H1 (cell line): ENCODE measurements around the gene REPS1. TPM values are rescaled to one million over a fixed set of nuclear protein-coding genes. Genes with fewer than 3 reads are reported as not detected.

ENCODE experiments used
- CTCF ChIA-PET: fragments of 300-600 bp; sonication (Branson Sonifier 250); formaldehyde crosslinking; loops from one replicate; lab custom pipeline; 2021; ENCODE audit not compliant: partially characterized antibody; lab: Charles Lee
- POLR2A ChIA-PET: fragments of 300-600 bp; sonication (Branson Sonifier 250); formaldehyde crosslinking; loops from one replicate; lab custom pipeline; 2021; ENCODE audit warnings: inconsistent platforms; ENCODE audit not compliant: partially characterized antibody; lab: Charles Lee
- DNase-seq, 2 experiments: peaks; one replicate each; pipeline versions ENCODE4 v3.0.0 to v3.0.0-alpha.2; 2010 to 2022; ENCODE audit warnings: low spot score in 2 of 2, low read depth in 1 of 2, mixed read lengths in 1 of 2
- FAIRE-seq: peaks from 2 replicates; lab custom pipeline; 2011; peaks lifted over from hg19 to GRCh38; lab: Jason Lieb, UNC
- H2AFZ ChIP-seq: 2 replicates; pipeline ENCODE4 v1.8.1; 2012; ENCODE audit warnings: low read length, inconsistent platforms
- H2AK5ac ChIP-seq: 2 replicates; pipeline ENCODE4 v1.6.1; 2013; ENCODE audit warnings: low read depth, low read length
- H2BK120ac ChIP-seq: replicated peaks from 2 replicates; pipeline ENCODE3; 2013; ENCODE audit warnings: low read depth, low read length, inconsistent platforms
- H2BK12ac ChIP-seq: 2 replicates; pipeline ENCODE4 v1.6.1; 2013; ENCODE audit warnings: low read depth, low read length
- H2BK15ac ChIP-seq: 2 replicates; pipeline ENCODE4 v1.6.1; 2013; ENCODE audit warnings: low read length
- H2BK20ac ChIP-seq: 2 replicates; pipeline ENCODE4 v1.6.1; 2013; ENCODE audit warnings: low read length
- H2BK5ac ChIP-seq: 2 replicates; pipeline ENCODE4 v1.6.1; 2013; ENCODE audit warnings: low read depth, low read length
- H3K14ac ChIP-seq: 2 replicates; pipeline ENCODE4 v1.6.1; 2013; ENCODE audit warnings: inconsistent platforms; ENCODE audit not compliant: insufficient read length
- H3K18ac ChIP-seq: 2 replicates; pipeline ENCODE4 v1.6.1; 2013; ENCODE audit warnings: low read length; ENCODE audit errors: extremely low read depth
- H3K23ac ChIP-seq: 2 replicates; pipeline ENCODE4 v1.6.1; 2013; ENCODE audit warnings: inconsistent platforms; ENCODE audit not compliant: insufficient read length
- H3K23me2 ChIP-seq: 2 replicates; pipeline ENCODE4 v1.6.1; 2013; ENCODE audit warnings: low read depth, low read length
- H3K27ac ChIP-seq: 2 replicates; pipeline ENCODE4 v1.6.1; 2011; ENCODE audit warnings: low read depth, low read length, inconsistent platforms
- H3K27me3 ChIP-seq, 4 experiments: replicated peaks in 1 of 4; 1 replicate in 1 of 4; 2 replicates in 3 of 4; pipeline versions ENCODE4 v1.6.1 to v1.8.1; 2011 to 2013; ENCODE audit warnings: low read length in 3 of 4, mild to moderate bottlenecking in 3 of 4, inconsistent platforms in 2 of 4, mixed read lengths in 2 of 4, moderate library complexity in 1 of 4; ENCODE audit not compliant: control insufficient read depth in 3 of 4, insufficient read depth in 3 of 4; ENCODE audit errors: extremely low read depth in 1 of 4
- H3K36me3 ChIP-seq, 4 experiments: 2 replicates each; pipeline versions ENCODE4 v1.6.1 to v1.8.1; 2011 to 2013; ENCODE audit warnings: mild to moderate bottlenecking in 4 of 4, low read length in 3 of 4, moderate library complexity in 2 of 4, control low read depth in 1 of 4, inconsistent platforms in 1 of 4; ENCODE audit not compliant: insufficient read depth in 4 of 4, control insufficient read depth in 2 of 4
- H3K4ac ChIP-seq: replicated peaks from 2 replicates; pipeline ENCODE3; 2013; ENCODE audit warnings: low read length, low read depth, mixed read lengths, inconsistent platforms; ENCODE audit not compliant: insufficient read length
- H3K4me1 ChIP-seq, 4 experiments: replicated peaks in 1 of 4; 1 replicate in 1 of 4; 2 replicates in 3 of 4; pipeline versions ENCODE4 v1.6.1 to v1.8.1; 2011 to 2013; ENCODE audit warnings: low read length in 3 of 4, inconsistent platforms in 2 of 4, mixed read lengths in 1 of 4; ENCODE audit not compliant: insufficient read depth in 4 of 4, control insufficient read depth in 3 of 4
- H3K4me2 ChIP-seq, 2 experiments: 2 replicates each; pipeline versions ENCODE4 v1.6.1 to v1.8.1; 2011 to 2013; ENCODE audit warnings: low read depth in 2 of 2, low read length in 2 of 2, control low read depth in 1 of 2, inconsistent platforms in 1 of 2, mild to moderate bottlenecking in 1 of 2; ENCODE audit not compliant: insufficient read depth in 1 of 2
- H3K4me3 ChIP-seq, 4 experiments: fragments of 200-600, 300-600 bp in 1 of 4; sonication (generic), shearing (Covaris generic), sonication (Bioruptor Twin) in 1 of 4; 2 replicates each; pipeline versions ENCODE4 v1.5.1 to v1.8.1; 2011 to 2016; ENCODE audit warnings: low read length in 4 of 4, low read depth in 3 of 4, control low read depth in 2 of 4, inconsistent platforms in 2 of 4, mild to moderate bottlenecking in 2 of 4, mixed read lengths in 1 of 4, moderate library complexity in 1 of 4; ENCODE audit not compliant: insufficient read depth in 2 of 4; ENCODE audit errors: extremely low read depth in 1 of 4
- H3K56ac ChIP-seq: replicated peaks from 2 replicates; pipeline ENCODE3; 2013; ENCODE audit warnings: low read depth, mild to moderate bottlenecking, mixed read lengths, low read length, inconsistent platforms; ENCODE audit not compliant: insufficient read length
- H3K79me1 ChIP-seq: 2 replicates; pipeline ENCODE4 v1.6.1; 2013; ENCODE audit warnings: low read depth, low read length, control low read depth
- H3K79me2 ChIP-seq, 2 experiments: 2 replicates each; pipeline versions ENCODE4 v1.6.1 to v1.8.1; 2012 to 2013; ENCODE audit warnings: low read length in 2 of 2, mild to moderate bottlenecking in 2 of 2, inconsistent platforms in 1 of 2; ENCODE audit not compliant: insufficient read depth in 2 of 2, control insufficient read depth in 1 of 2
- H3K9ac ChIP-seq, 4 experiments: replicated peaks in 1 of 4; 1 replicate in 1 of 4; 2 replicates in 3 of 4; pipeline versions ENCODE4 v1.6.1 to v1.8.1; 2011 to 2013; ENCODE audit warnings: low read depth in 3 of 4, low read length in 3 of 4, control low read depth in 2 of 4, mild to moderate bottlenecking in 2 of 4, moderate library complexity in 2 of 4, inconsistent platforms in 1 of 4; ENCODE audit errors: extremely low read depth in 1 of 4
- H3K9me3 ChIP-seq, 2 experiments: 2 replicates each; pipeline versions ENCODE4 v1.6.1 to v1.8.1; 2012 to 2013; ENCODE audit warnings: mild to moderate bottlenecking in 2 of 2, moderate library complexity in 2 of 2, control low read depth in 1 of 2, inconsistent platforms in 1 of 2, low read depth in 1 of 2, low read length in 1 of 2, mixed read lengths in 1 of 2; ENCODE audit not compliant: insufficient read depth in 2 of 2
- H4K20me1 ChIP-seq, 2 experiments: replicated peaks in 1 of 2; 2 replicates each; pipeline versions ENCODE3 to v1.8.1; 2011 to 2013; ENCODE audit warnings: inconsistent platforms in 2 of 2, low read length in 2 of 2, mild to moderate bottlenecking in 1 of 2; ENCODE audit not compliant: insufficient read depth in 2 of 2, control insufficient read depth in 1 of 2
- H4K5ac ChIP-seq: 2 replicates; pipeline ENCODE4 v1.6.1; 2013; ENCODE audit warnings: low read length, low read depth, mixed read lengths, inconsistent platforms; ENCODE audit not compliant: insufficient read length
- H4K8ac ChIP-seq: 2 replicates; pipeline ENCODE4 v1.8.0; 2013; ENCODE audit warnings: mild to moderate bottlenecking, moderate library complexity, low read length, inconsistent platforms; ENCODE audit not compliant: insufficient read depth; ENCODE audit errors: extremely low read depth
- H4K91ac ChIP-seq: replicated peaks from 2 replicates; pipeline ENCODE3; 2013; ENCODE audit warnings: low read length, mixed read lengths, inconsistent platforms; ENCODE audit not compliant: insufficient read length
- BCL11A ChIP-seq, 2 experiments: IDR thresholded peaks; one replicate each; pipeline ENCODE4 v1.6.1; 2011; ENCODE audit warnings: low read depth in 2 of 2, low read length in 2 of 2, mild to moderate bottlenecking in 2 of 2
- CHD2 ChIP-seq: IDR thresholded peaks from 2 replicates; pipeline ENCODE4 v1.6.1; 2012; ENCODE audit warnings: low read length, improper control_type of control experiment
- EGR1 ChIP-seq: IDR thresholded peaks from 2 replicates; pipeline ENCODE4 v1.6.1; 2011; ENCODE audit warnings: low read depth, low read length, borderline replicate concordance
- HDAC2 ChIP-seq, 2 experiments: fragments of 300-600 bp in 1 of 2; sonication (generic) in 1 of 2; IDR thresholded peaks; 2 replicates each; pipeline ENCODE4 v1.6.1; 2011 to 2012; ENCODE audit warnings: low read depth in 2 of 2, low read length in 2 of 2, mild to moderate bottlenecking in 2 of 2, moderate library complexity in 2 of 2, borderline replicate concordance in 1 of 2, inconsistent platforms in 1 of 2
- JUN ChIP-seq: IDR thresholded peaks from 2 replicates; pipeline ENCODE4 v1.6.1; 2011; ENCODE audit warnings: low read depth, mild to moderate bottlenecking, improper control_type of control experiment, low read length
- JUND ChIP-seq: IDR thresholded peaks from 2 replicates; pipeline ENCODE4 v1.6.1; 2011; ENCODE audit warnings: mild to moderate bottlenecking, improper control_type of control experiment, low read length
- MAFK ChIP-seq: IDR thresholded peaks from 2 replicates; pipeline ENCODE4 v1.6.1; 2012; ENCODE audit warnings: low read depth, mild to moderate bottlenecking, improper control_type of control experiment, low read length
- RFX5 ChIP-seq: IDR thresholded peaks from 2 replicates; pipeline ENCODE4 v1.6.1; 2011; ENCODE audit warnings: low read depth, low read length, improper control_type of control experiment, borderline replicate concordance
- TAF7 ChIP-seq: optimal IDR thresholded peaks from 2 replicates; pipeline ENCODE3; 2011; ENCODE audit warnings: low read depth, mild to moderate bottlenecking, inconsistent platforms, low read length, moderate library complexity, borderline replicate concordance
- ZNF274 ChIP-seq: IDR thresholded peaks from 2 replicates; pipeline ENCODE4 v1.7.0; 2012; ENCODE audit warnings: low read length, borderline replicate concordance; ENCODE audit errors: extremely low read depth
- WGBS, 2 experiments: shearing (Covaris generic) in 1 of 2; methylation state at CpG; one replicate each; pipeline versions ENCODE4 v1.1.6 to v1.1.7; 2013 to 2015; ENCODE audit warnings: low lambda C conversion rate in 2 of 2, mixed read lengths in 2 of 2, inconsistent platforms in 1 of 2, low coverage in 1 of 2, missing lambda C conversion rate in 1 of 2; ENCODE audit not compliant: insufficient replicate concordance in 2 of 2, insufficient coverage in 1 of 2, insufficient read length in 1 of 2; ENCODE audit errors: extremely low coverage in 1 of 2, missing lambda C conversion rate in 1 of 2; 5-methylcytosine and 5-hydroxymethylcytosine counted together
- polyA plus RNA-seq, 7 experiments: library from polyadenylated mRNA; depleted of rRNA in 3 of 7; stranded (reverse) in 5 of 7; unstranded in 2 of 7; fragments of >200 nt in 5 of 7; fragments of 200-250 nt in 2 of 7; gene quantifications; 1 replicate in 5 of 7; 2 replicates in 1 of 7; 4 replicates in 1 of 7; pipeline versions ENCODE4 v1.2.1 to v1.2.3, GENCODE V29; 2011 to 2013; ENCODE audit warnings: missing spikeins in 2 of 7, mixed read lengths in 2 of 7
- total RNA-seq: library from RNA; stranded (reverse); fragmentation: NEBNext Ultra II Directional; extraction: Animal tissue kit (Norgen Biotek cat#: 25700); gene quantifications from 2 replicates; pipeline ENCODE4 v1.2.1, GENCODE V29; 2021
- TF ChIP-seq, protein P1 (sequence below): IDR thresholded peaks from 2 replicates; pipeline ENCODE4 v1.6.1; 2011; ENCODE audit warnings: low read length, improper control_type of control experiment
- TF ChIP-seq, protein P2 (sequence below): IDR thresholded peaks from 2 replicates; pipeline ENCODE4 v1.6.1; 2012; ENCODE audit warnings: low read length, inconsistent platforms

The REPS1 gene
- total and polyA plus RNA-seq, 2 of the 8 experiments (the other 6 are each of a cell fraction or from before 2014, with no cell fraction given), result 52.1 to 68.9 TPM

DNA sequence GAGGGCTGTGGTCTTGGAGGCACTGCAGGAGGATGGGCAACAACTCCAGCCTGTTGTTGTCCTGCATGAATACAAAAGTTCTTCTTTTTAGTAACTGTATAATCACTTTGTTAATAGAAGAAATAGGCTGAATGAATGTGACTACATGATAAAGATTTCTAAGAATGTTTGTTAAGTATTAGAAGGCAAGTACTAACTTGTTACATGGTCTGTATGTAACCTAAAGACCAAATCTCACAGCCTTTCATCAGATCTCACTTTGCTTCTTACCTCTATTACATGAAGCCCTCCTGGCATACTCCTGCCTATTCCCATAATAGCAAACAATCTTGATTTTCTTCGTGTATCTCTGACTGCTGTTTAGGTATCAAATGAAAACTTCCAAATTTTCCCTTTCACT lies 73.4 kb downstream of the REPS1 start:
- DNase-seq, result no peak
- TF ChIP-seq, protein P1, sequence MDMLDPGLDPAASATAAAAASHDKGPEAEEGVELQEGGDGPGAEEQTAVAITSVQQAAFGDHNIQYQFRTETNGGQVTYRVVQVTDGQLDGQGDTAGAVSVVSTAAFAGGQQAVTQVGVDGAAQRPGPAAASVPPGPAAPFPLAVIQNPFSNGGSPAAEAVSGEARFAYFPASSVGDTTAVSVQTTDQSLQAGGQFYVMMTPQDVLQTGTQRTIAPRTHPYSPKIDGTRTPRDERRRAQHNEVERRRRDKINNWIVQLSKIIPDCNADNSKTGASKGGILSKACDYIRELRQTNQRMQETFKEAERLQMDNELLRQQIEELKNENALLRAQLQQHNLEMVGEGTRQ, result no peak
- TF ChIP-seq CHD2, result no peak
- no peak for TF ChIP-seq ZNF274
- no peak for TF ChIP-seq TAF7
- TF ChIP-seq JUND, result no peak
- no peak for TF ChIP-seq BCL11A (IDR thresholded peaks at IDR 0.05; ENCODE audit: low read depth in 2 of 2, low read length in 2 of 2)
- TF ChIP-seq HDAC2 (IDR thresholded peaks at IDR 0.05; ENCODE audit: borderline replicate concordance in 1 of 2, low read depth in 2 of 2, low read length in 2 of 2), result no peak
- TF ChIP-seq JUN, result no peak
- TF ChIP-seq MAFK, result no peak
- no peak for TF ChIP-seq RFX5
- TF ChIP-seq EGR1, result no peak
- TF ChIP-seq, protein P2, sequence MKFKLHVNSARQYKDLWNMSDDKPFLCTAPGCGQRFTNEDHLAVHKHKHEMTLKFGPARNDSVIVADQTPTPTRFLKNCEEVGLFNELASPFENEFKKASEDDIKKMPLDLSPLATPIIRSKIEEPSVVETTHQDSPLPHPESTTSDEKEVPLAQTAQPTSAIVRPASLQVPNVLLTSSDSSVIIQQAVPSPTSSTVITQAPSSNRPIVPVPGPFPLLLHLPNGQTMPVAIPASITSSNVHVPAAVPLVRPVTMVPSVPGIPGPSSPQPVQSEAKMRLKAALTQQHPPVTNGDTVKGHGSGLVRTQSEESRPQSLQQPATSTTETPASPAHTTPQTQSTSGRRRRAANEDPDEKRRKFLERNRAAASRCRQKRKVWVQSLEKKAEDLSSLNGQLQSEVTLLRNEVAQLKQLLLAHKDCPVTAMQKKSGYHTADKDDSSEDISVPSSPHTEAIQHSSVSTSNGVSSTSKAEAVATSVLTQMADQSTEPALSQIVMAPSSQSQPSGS, result no peak

More for the DNA sequence above, 73.4 kb downstream of the REPS1 start:
- Histone ChIP-seq H3K14ac (no peak overlapping the region), H3K36me3 (peaks cover 5 to 75% (median 31%) of the 10 kb centered on the region in 4 experiments), H2BK120ac (no peak overlapping the region), H3K4ac (no peak overlapping the region), H3K23me2 (no peaks in the 10 kb centered on the region), H2AFZ (no peak overlapping the region), H3K27ac (no peak overlapping the region), H3K4me2 (no peak overlapping the region), H2BK15ac (no peak overlapping the region), H4K8ac (no peak overlapping the region), H3K9ac (no peak overlapping the region), H2BK5ac (no peak overlapping the region), H2AK5ac (no peak overlapping the region), H4K5ac (no peak overlapping the region), H2BK12ac (no peak overlapping the region), H3K18ac (no peak overlapping the region), H2BK20ac (no peak overlapping the region), H3K23ac (no peak overlapping the region), H3K4me3 (no peak overlapping the region), H3K56ac (no peak overlapping the region), H4K91ac (no peak overlapping the region), H3K79me2 (no peaks in the 10 kb centered on the region), H3K4me1 (no peaks in the 10 kb centered on the region), H3K9me3 (no peaks in the 10 kb centered on the region), H3K79me1 (no peaks in the 10 kb centered on the region), H3K27me3 (no peaks in the 10 kb centered on the region), H4K20me1 (peaks cover 0 to 6% of the 10 kb centered on the region in 2 experiments)
- ChIA-PET POLR2A (no interaction called here), CTCF (no interaction called here)
- WGBS, 2 experiments, result 79% methylated on average over 1 of the region's 1 CpG; no CpG with 5 or more reads in 1 of the 2 experiments
- FAIRE-seq, result no peak
